K562 (cell line): ENCODE results near the gene FTO. TPM values are rescaled to one million over a fixed set of nuclear protein-coding genes. Genes with fewer than 3 reads are reported as not detected.

Source experiments
- ATAC-seq: fragments of 200-7000 bp; cut with Tn5 transposase; 3 replicates; pipeline ENCODE4 v1.9.1; 2020; ENCODE audit warnings: moderate library complexity
- BruUV-seq: library from RNA; stranded (reverse); fragments of 400-500 nt; replicated peaks from 2 replicates; lab custom pipeline; 2021; lab: Mats Ljungman, UMichigan
- CTCF ChIA-PET: fragments of 300-600 bp; formaldehyde crosslinking; extraction: SDS; loops from one replicate; lab custom pipeline; 2021; ENCODE audit warnings: low intra/inter-chr PET ratio; lab: Yijun Ruan, JAX
- POLR2A ChIA-PET: fragments of 300-600, 350-650 bp; sonication (Branson Sonifier 250); formaldehyde crosslinking; extraction: SDS; loops from one replicate; lab custom pipeline; 2021; ENCODE audit warnings: antibody characterized with exemption, inconsistent platforms; lab: Yijun Ruan, JAX
- DNase-seq, 4 experiments: peaks; one replicate each; pipeline versions ENCODE4 v3.0.0 to v3.0.0-alpha.2; 2011 to 2018; ENCODE audit warnings: low spot score in 3 of 4, mixed read lengths in 3 of 4; ENCODE audit errors: extremely low read depth in 1 of 4
- FAIRE-seq: peaks from 2 replicates; lab custom pipeline; 2011; peaks lifted over from hg19 to GRCh38; lab: Jason Lieb, UNC
- H2AFZ ChIP-seq: 2 replicates; pipeline ENCODE4 v1.6.0; 2011; ENCODE audit warnings: low read depth, low read length, control low read depth, inconsistent platforms
- H3K27ac ChIP-seq: fragments of 200-600 bp; 3 replicates; pipeline ENCODE4 v1.8.0; 2011; ENCODE audit warnings: low read depth, mild to moderate bottlenecking, control low read depth, inconsistent platforms, low read length, moderate library complexity, mixed read lengths; ENCODE audit errors: extremely low read depth
- H3K27me3 ChIP-seq, 2 experiments: fragments of 300-600 bp in 1 of 2; 2 replicates in 1 of 2; 3 replicates in 1 of 2; pipeline versions ENCODE4 v1.6.0 to v1.8.0; 2011; ENCODE audit warnings: inconsistent platforms in 2 of 2, low read length in 2 of 2, mild to moderate bottlenecking in 1 of 2, mixed read lengths in 1 of 2, moderate library complexity in 1 of 2; ENCODE audit not compliant: control insufficient read depth in 2 of 2, insufficient read depth in 2 of 2
- H3K36me3 ChIP-seq: fragments of 300-600 bp; 3 replicates; pipeline ENCODE4 v1.8.0; 2011; ENCODE audit warnings: mild to moderate bottlenecking, low read length, inconsistent platforms; ENCODE audit not compliant: control insufficient read depth, insufficient read depth
- H3K4me1 ChIP-seq, 2 experiments: fragments of 200-600 bp in 1 of 2; replicated peaks in 1 of 2; 2 replicates in 1 of 2; 3 replicates in 1 of 2; pipeline versions ENCODE4 v1.5.1 to v1.8.0; 2011; ENCODE audit warnings: inconsistent platforms in 2 of 2, low read length in 2 of 2, mild to moderate bottlenecking in 1 of 2, mixed read lengths in 1 of 2, moderate library complexity in 1 of 2; ENCODE audit not compliant: control insufficient read depth in 2 of 2, insufficient read depth in 2 of 2
- H3K4me2 ChIP-seq: 2 replicates; pipeline ENCODE4 v1.6.1; 2011; ENCODE audit warnings: low read length, control low read depth, inconsistent platforms, mixed read lengths; ENCODE audit not compliant: insufficient read depth
- H3K4me3 ChIP-seq: fragments of 200-600 bp; sonication (generic), shearing (Covaris generic); 2 replicates; pipeline ENCODE4 v1.5.1; 2016; ENCODE audit warnings: control low read depth, inconsistent platforms
- H3K79me2 ChIP-seq: fragments of 200-600 bp; 3 replicates; pipeline ENCODE4 v1.8.0; 2011; ENCODE audit warnings: low read length, inconsistent platforms; ENCODE audit not compliant: control insufficient read depth, insufficient read depth
- H3K9ac ChIP-seq, 2 experiments: 2 replicates each; pipeline versions ENCODE4 v1.6.0 to v1.6.1; 2011; ENCODE audit warnings: low read depth in 2 of 2, low read length in 2 of 2, control low read depth in 1 of 2, inconsistent platforms in 1 of 2, mild to moderate bottlenecking in 1 of 2, mixed read lengths in 1 of 2; ENCODE audit not compliant: insufficient read depth in 1 of 2
- H3K9me1 ChIP-seq: one replicate; pipeline ENCODE4 v1.6.0; 2011; ENCODE audit warnings: inconsistent platforms, mild to moderate bottlenecking, low read length, moderate library complexity; ENCODE audit not compliant: control insufficient read depth, insufficient read depth
- H3K9me3 ChIP-seq: replicated peaks from 2 replicates; pipeline ENCODE4 v1.5.1; 2011; ENCODE audit warnings: low read depth, low read length, inconsistent platforms; ENCODE audit not compliant: control insufficient read depth, insufficient read depth
- H4K20me1 ChIP-seq: replicated peaks from 2 replicates; pipeline ENCODE4 v1.6.1; 2011; ENCODE audit warnings: low read length, inconsistent platforms, mixed read lengths; ENCODE audit not compliant: control insufficient read depth, insufficient read depth
- BCLAF1 ChIP-seq, 2 experiments: fragments of 450-650 bp in 1 of 2; IDR thresholded peaks; 2 replicates each; pipeline ENCODE4 v1.6.1; 2011 to 2017; ENCODE audit warnings: low read depth in 2 of 2, antibody characterized with exemption in 1 of 2, borderline replicate concordance in 1 of 2, low read length in 1 of 2, mild to moderate bottlenecking in 1 of 2, mixed read lengths in 1 of 2; ENCODE audit not compliant: control insufficient read depth in 1 of 2
- FOXO4 ChIP-seq: fragments of 450-650 bp; formaldehyde crosslinking; IDR thresholded peaks from 2 replicates; pipeline ENCODE4 v1.4.0; 2020; ENCODE audit warnings: mild to moderate bottlenecking, moderate library complexity
- LCOR ChIP-seq: sonication (generic); formaldehyde crosslinking; IDR thresholded peaks from 2 replicates; pipeline ENCODE4 v1.8.0; 2022; ENCODE audit warnings: mild to moderate bottlenecking, missing genetic modification reagents
- RBM14 ChIP-seq: fragments of 200-400 bp; formaldehyde crosslinking; IDR thresholded peaks from 2 replicates; pipeline ENCODE4 v1.6.1; 2018; ENCODE audit warnings: low read depth, mild to moderate bottlenecking, low read length, moderate library complexity, borderline replicate concordance; ENCODE audit not compliant: insufficient read depth
- SIX5 ChIP-seq, 2 experiments: IDR thresholded peaks; 2 replicates each; pipeline ENCODE4 v1.6.1; 2011; ENCODE audit warnings: low read length in 2 of 2, borderline replicate concordance in 1 of 2, low read depth in 1 of 2, mild to moderate bottlenecking in 1 of 2, moderate library complexity in 1 of 2; ENCODE audit not compliant: insufficient read depth in 1 of 2
- SMAD4 ChIP-seq: fragments of 250-450 bp; sonication (Bioruptor Pico); conservative IDR thresholded peaks from 2 replicates; pipeline ENCODE4 v1.8.0; 2021; ENCODE audit warnings: inconsistent platforms, mild to moderate bottlenecking, moderate library complexity
- SMC3 ChIP-seq: conservative IDR thresholded peaks from 2 replicates; pipeline ENCODE4 v1.6.1; 2011; ENCODE audit warnings: low read depth, low read length, improper control_type of control experiment; ENCODE audit not compliant: insufficient read depth
- TARDBP ChIP-seq: fragments of 450-650 bp; IDR thresholded peaks from 2 replicates; pipeline ENCODE4 v1.6.1; 2016
- ZBTB2 ChIP-seq: fragments of 450-650 bp; IDR thresholded peaks from 2 replicates; pipeline ENCODE4 v1.6.1; 2016; ENCODE audit warnings: antibody characterized with exemption
- ZBTB33 ChIP-seq: sonication (generic); formaldehyde crosslinking; IDR thresholded peaks from 2 replicates; pipeline ENCODE4 v1.8.1; 2023; ENCODE audit warnings: mild to moderate bottlenecking, missing genetic modification reagents
- ZFP91 ChIP-seq: sonication (generic); formaldehyde crosslinking; IDR thresholded peaks from 2 replicates; pipeline ENCODE4 v1.8.0; 2022; ENCODE audit warnings: mild to moderate bottlenecking, missing genetic modification reagents
- ZNF583 ChIP-seq: fragments of 250-450 bp; sonication (Bioruptor Pico); IDR thresholded peaks from 2 replicates; pipeline ENCODE4 v1.4.0; 2020
- WGBS: fragments of 100-300 bp; shearing (Covaris generic); methylation state at CpG from one replicate; pipeline ENCODE4 v1.1.6; 2016; ENCODE audit warnings: low coverage, mixed read lengths; ENCODE audit not compliant: insufficient coverage; ENCODE audit errors: missing lambda C conversion rate; 5-methylcytosine and 5-hydroxymethylcytosine counted together
- in situ Hi-C: fragments of 300-500 bp; cut with MboI; formaldehyde crosslinking; loops from 4 replicates; pipeline ENCODE4 v1.15.0; 2018; ENCODE audit warnings: inconsistent platforms, mixed read lengths
- intact Hi-C: fragments of 100-400 bp; cut with micrococcal nuclease; formaldehyde crosslinking; loops from 2 replicates; pipeline ENCODE4 v1.14.2; 2022
- polyA plus RNA-seq, 8 experiments: library from polyadenylated mRNA; depleted of rRNA in 4 of 8; stranded (reverse) in 5 of 8; unstranded in 3 of 8; fragments of >200 nt; fragmentation: Nextera tagmentation in 2 of 8; fragmentation: Illumina TruSeq in 1 of 8; extraction: Ambion mirVana in 2 of 8; extraction: Trizol in 1 of 8; gene quantifications; 2 replicates each; pipeline versions ENCODE4 v1.2.1 to v1.2.3, GENCODE V29; 2011 to 2014; ENCODE audit warnings: inconsistent platforms in 1 of 8, missing spikeins in 1 of 8
- total RNA-seq, 7 experiments: library from RNA; depleted of rRNA in 6 of 7; stranded (reverse); fragments of >200 nt in 6 of 7; fragmentation: Illumina TruSeq in 2 of 7; extraction: Trizol in 2 of 7; gene quantifications; 2 replicates each; pipeline versions ENCODE4 v1.2.1 to v1.2.3, GENCODE V29; 2011 to 2021; ENCODE audit warnings: low replicate concordance in 1 of 7

FTO gene
- total and polyA plus RNA-seq, 9 of the 15 experiments (the other 6 are each of a cell fraction or from before 2014, with no cell fraction given): 11.3 to 27.7 (median 25.5) TPM

- no peak for DNase-seq
- H3K9me3 ChIP-seq: no peaks in the 10 kb centered on the region
- H3K4me2 ChIP-seq: no peak overlapping the region
- no peak overlapping the region for H3K9ac ChIP-seq
- peaks cover 0 to 3% of the 10 kb centered on the region in 2 experiments; a peak in 1 of 5 replicates for H3K4me1 ChIP-seq
- intact Hi-C loops: no loop called here
- CTCF ChIA-PET: no interaction called here
- H3K27ac ChIP-seq: no peak overlapping the region
- no peaks in the 10 kb centered on the region for H3K27me3 ChIP-seq
- H2AFZ ChIP-seq: no peak overlapping the region
- no peak for FAIRE-seq
- no peaks in the 10 kb centered on the region for H3K9me1 ChIP-seq
- ATAC-seq: no peak
- BruUV-seq: no TSS peak
- H3K79me2 ChIP-seq: no peaks in the 10 kb centered on the region
- POLR2A ChIA-PET: interaction anchor here (1.0 kb wide), 1 partner anchor 13 kb away, joined by 4 read pairs; no protein-coding TSS in a partner anchor
- in situ Hi-C loops: no loop called here
- no peak overlapping the region for H3K4me3 ChIP-seq
- no peaks in the 10 kb centered on the region for H4K20me1 ChIP-seq
- no peaks in the 10 kb centered on the region for H3K36me3 ChIP-seq
- WGBS: 18% methylated on average over 3 of the region's 3 CpGs
- no peak for TF ChIP-seq ZBTB33 (CRISPR knock-in tag)
- no peak for TF ChIP-seq BCLAF1 (IDR thresholded peaks at IDR 0.05; ENCODE audit: borderline replicate concordance in 1 of 2, control insufficient read depth in 1 of 2, low read depth in 2 of 2, low read length in 1 of 2)
- TF ChIP-seq ZBTB2: no peak
- TF ChIP-seq TARDBP: no peak
- TF ChIP-seq SIX5 (IDR thresholded peaks at IDR 0.05; ENCODE audit: borderline replicate concordance in 1 of 2, insufficient read depth in 1 of 2, low read depth in 1 of 2, low read length in 2 of 2): no peak
- no peak for TF ChIP-seq SMAD4
- no peak for TF ChIP-seq ZNF583
- no peak for TF ChIP-seq RBM14
- TF ChIP-seq FOXO4: no peak
- TF ChIP-seq ZFP91: no peak
- no peak for TF ChIP-seq SMC3
- TF ChIP-seq LCOR (CRISPR knock-in tag): no peak
These were observed 40.5 kb downstream of the FTO start for GRCh38 chr16:53744449-53744848.
